ENCODE results near the gene MAP2K6. TPM values are rescaled to one million over a fixed set of nuclear protein-coding genes. Genes with fewer than 3 reads are reported as not detected.
A peak's percentile ranks its signal among the peaks of the same experiment; 100 is the strongest.

The MAP2K6 gene
- total RNA-seq, result 1 to 10 TPM; 3.6 to 5.6 (median 4.4) TPM

DNA sequence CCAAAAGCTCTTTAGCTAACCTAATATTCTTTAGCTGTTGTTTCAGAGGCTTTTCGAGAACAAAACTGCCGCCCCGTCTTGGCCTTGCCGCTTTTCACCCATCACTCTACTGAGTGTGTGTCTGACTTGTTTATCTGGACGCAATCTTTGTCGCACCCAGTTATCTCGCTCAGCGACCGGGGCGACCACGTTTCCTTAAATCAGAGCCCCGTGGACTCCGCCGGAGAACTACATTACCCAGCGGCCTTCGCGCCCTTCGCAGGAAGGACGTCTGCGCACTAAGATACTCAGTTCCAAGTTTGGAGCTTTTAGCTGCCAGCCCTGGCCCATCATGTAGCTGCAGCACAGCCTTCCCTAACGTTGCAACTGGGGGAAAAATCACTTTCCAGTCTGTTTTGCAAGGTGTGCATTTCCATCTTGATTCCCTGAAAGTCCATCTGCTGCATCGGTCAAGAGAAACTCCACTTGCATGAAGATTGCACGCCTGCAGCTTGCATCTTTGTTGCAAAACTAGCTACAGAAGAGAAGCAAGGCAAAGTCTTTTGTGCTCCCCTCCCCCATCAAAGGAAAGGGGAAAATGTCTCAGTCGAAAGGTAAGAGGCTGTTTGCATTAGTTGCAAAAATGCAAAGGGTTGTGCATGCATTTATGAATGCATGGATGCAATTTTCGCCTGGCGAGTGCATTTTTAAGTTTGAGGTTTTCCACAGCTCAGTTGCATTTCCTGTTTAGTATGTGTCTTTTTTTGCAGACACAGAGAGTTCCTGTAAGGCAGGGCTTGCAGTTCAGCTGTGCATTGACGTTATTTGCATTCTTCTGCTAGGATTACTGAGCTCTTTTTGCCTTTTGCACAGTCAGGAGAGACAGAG, at the start of gene MAP2K6:
MAP2K6 (plus strand) TSS at position 290 of the 867 bp plus-strand sequence; CDS start at position 578, 288 bp downstream.
- intact Hi-C loops (cut with DNase I), result no loop called here
- H3K36me3 ChIP-seq, result no peaks in the 10 kb centered on the region
- DNase-seq, result peak; percentile 67 to 70
- peaks cover 12 to 21% of the 10 kb centered on the region in 2 donors for H3K4me1 ChIP-seq
- no peaks in the 10 kb centered on the region for H3K9me3 ChIP-seq
- H3K27ac ChIP-seq, result peak within 1 kb of the TSS in 2 of 3 donors; percentile 25 to 32
- no peak for TF ChIP-seq CTCF (IDR thresholded peaks at IDR 0.05)
- TF ChIP-seq POLR2A (IDR thresholded peaks at IDR 0.05), result no peak
- H3K27me3 ChIP-seq, result no peaks in the 10 kb centered on the region
- WGBS, 2 donors, result 1% methylated on average over 27 of the region's 27 CpGs
- peak within 1 kb of the TSS in 2 of 3 donors; percentile 10 to 33 for H3K4me3 ChIP-seq (replicated peaks in 1 of 3)

GRCh38 chr17:69367298-69367697, 47.2 kb upstream of the MAP2K6 start:
- H3K27me3 ChIP-seq, result no peaks in the 10 kb centered on the region
- no peaks in the 10 kb centered on the region for H3K36me3 ChIP-seq
- no peaks in the 10 kb centered on the region for H3K9me3 ChIP-seq
- H3K4me3 ChIP-seq (replicated peaks in 1 of 3), result no peak overlapping the region
- intact Hi-C loops (cut with DNase I), result no loop called here
- H3K4me1 ChIP-seq, result no peaks in the 10 kb centered on the region
- H3K27ac ChIP-seq, result no peak overlapping the region
- no peak for TF ChIP-seq CTCF (IDR thresholded peaks at IDR 0.05)
- TF ChIP-seq POLR2A (IDR thresholded peaks at IDR 0.05), result no peak
- no peak for DNase-seq
- 73 to 81% methylated on average over 3 of the region's 3 CpGs for WGBS, 2 donors

DNA sequence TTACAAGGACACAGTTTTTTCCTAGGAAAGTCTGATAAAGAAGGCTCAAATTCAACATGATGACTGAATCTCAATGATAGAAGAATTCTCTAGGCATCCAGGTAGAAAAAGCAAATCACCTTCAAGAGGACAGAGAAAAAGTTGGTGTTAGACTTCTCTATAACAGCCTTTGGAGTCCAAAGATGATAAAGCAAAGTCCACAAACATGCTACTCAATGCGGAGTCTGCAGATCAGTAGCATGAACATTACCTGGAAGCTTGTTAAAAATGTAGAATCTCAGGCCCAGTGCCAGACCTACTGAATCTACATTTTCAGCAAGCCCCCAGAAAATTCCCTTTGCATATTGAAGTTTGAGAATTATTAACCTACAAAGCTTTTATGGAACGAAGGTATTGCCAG, 41.4 kb upstream of the MAP2K6 start:
- intact Hi-C loops (cut with DNase I), result no loop called here
- H3K4me3 ChIP-seq (replicated peaks in 1 of 3), result no peak overlapping the region
- no peaks in the 10 kb centered on the region for H3K4me1 ChIP-seq
- TF ChIP-seq CTCF (IDR thresholded peaks at IDR 0.05), result no peak
- TF ChIP-seq POLR2A (IDR thresholded peaks at IDR 0.05), result no peak
- no peaks in the 10 kb centered on the region for H3K9me3 ChIP-seq
- no peaks in the 10 kb centered on the region for H3K36me3 ChIP-seq
- no peak for DNase-seq
- no peak overlapping the region for H3K27ac ChIP-seq
- 92 to 94% methylated on average over 2 of the region's 2 CpGs for whole genome bisulfite sequencing, 2 donors
- H3K27me3 ChIP-seq, result no peaks in the 10 kb centered on the region

- H3K4me1 ChIP-seq, result no peaks in the 10 kb centered on the region
- H3K36me3 ChIP-seq, result no peaks in the 10 kb centered on the region
- TF ChIP-seq CTCF (IDR thresholded peaks at IDR 0.05) (no peak), POLR2A (IDR thresholded peaks at IDR 0.05) (no peak)
- H3K27me3 ChIP-seq, result no peaks in the 10 kb centered on the region
- no peak overlapping the region for H3K4me3 ChIP-seq (replicated peaks in 1 of 3)
- no peaks in the 10 kb centered on the region for H3K9me3 ChIP-seq
- intact Hi-C loops (cut with DNase I), result no loop called here
- WGBS, 2 donors, result 67 to 72% methylated on average over 2 of the region's 2 CpGs
- DNase-seq, result no peak
- H3K27ac ChIP-seq, result no peak overlapping the region
Observed at GRCh38 chr17:69375229-69375628, 39.3 kb upstream of the MAP2K6 start.

DNA sequence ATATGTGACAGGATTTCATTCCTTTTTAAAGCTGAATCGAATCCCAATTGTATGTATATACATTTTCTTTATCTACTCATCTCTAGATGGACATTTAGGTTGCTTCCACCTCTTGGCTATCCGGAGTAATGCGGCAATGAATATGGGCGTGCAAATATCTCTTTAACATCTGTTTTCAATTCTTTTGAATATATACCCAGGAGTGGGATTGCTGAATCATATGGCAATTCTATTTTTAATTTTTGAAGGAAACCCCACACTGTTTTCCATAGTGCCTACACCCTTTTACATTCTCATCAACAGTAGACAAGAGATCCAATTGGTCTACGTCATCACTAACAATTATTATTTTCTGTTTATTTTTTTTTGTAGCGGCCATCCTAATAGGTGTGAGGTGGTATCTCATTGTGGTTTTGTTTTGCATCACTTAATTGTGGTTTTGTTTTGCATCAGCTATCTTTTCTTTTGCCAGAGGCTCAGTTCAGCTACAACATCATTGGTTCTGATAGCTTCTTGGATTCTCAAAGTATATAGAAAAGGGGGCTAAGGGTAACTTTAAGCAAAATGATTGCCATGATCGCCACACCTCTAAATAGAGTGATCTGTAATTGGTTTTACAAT, 25.6 kb upstream of the MAP2K6 start:
- DNase-seq, result no peak
- H3K4me3 ChIP-seq (replicated peaks in 1 of 3), result no peak overlapping the region
- H3K9me3 ChIP-seq, result no peaks in the 10 kb centered on the region
- H3K27me3 ChIP-seq, result no peaks in the 10 kb centered on the region
- 86 to 92% methylated on average over 7 of the region's 7 CpGs for WGBS, 2 donors
- intact Hi-C loops (cut with DNase I), result no loop called here
- H3K27ac ChIP-seq, result no peak overlapping the region
- no peaks in the 10 kb centered on the region for H3K36me3 ChIP-seq
- no peak for TF ChIP-seq CTCF (IDR thresholded peaks at IDR 0.05)
- H3K4me1 ChIP-seq, result no peaks in the 10 kb centered on the region
